ENCODE results near the gene APOF.

DNA sequence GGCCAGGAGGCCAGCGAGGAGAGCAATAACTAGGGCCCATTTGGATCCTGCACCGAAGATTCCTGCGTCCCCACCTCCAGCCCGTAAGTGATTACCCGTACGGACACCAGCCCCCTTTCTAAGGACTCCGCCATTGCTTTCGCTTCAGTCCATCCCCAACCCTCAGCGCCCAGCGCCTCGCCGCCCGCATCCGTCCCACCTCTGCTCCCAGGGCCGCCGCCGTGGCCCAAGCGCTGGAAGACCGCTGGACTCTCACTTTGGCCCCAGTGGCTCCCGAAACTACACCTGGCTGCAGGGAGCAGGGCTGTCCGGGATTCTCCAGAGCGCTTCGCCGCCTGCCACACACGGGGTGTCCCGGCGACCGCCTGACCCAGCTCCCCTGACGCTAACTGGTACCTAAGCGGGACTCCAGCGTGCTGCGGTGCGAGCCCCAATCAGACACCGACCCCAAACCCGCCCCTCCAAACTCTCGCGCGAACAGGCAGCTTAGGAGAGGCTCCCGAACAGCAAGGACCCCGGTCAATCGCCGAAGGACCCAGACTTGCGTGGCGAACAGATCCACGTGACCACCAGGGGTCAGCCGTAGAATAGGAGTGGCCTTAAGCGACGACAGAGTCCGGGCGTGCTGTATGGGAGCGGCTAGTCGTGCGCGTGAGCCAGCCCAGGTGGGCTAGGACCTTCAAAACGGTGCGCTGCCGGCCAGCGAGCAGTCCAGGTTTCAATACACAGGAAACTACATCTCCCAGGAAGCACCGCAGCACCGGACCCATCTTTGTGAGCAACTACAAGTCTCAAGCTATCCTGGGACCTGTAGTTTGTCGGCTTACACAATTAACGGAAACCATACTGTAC is 46.8 kb downstream of the APOF start, which contains the start of gene CNPY2:
- no peak; the same call in 1 of the 2 replicates for TF ChIP-seq REPIN1 (tag by site-specific recombination; IDR thresholded peaks at IDR 0.05; ENCODE audit: low read depth)
- TF ChIP-seq, protein P1, sequence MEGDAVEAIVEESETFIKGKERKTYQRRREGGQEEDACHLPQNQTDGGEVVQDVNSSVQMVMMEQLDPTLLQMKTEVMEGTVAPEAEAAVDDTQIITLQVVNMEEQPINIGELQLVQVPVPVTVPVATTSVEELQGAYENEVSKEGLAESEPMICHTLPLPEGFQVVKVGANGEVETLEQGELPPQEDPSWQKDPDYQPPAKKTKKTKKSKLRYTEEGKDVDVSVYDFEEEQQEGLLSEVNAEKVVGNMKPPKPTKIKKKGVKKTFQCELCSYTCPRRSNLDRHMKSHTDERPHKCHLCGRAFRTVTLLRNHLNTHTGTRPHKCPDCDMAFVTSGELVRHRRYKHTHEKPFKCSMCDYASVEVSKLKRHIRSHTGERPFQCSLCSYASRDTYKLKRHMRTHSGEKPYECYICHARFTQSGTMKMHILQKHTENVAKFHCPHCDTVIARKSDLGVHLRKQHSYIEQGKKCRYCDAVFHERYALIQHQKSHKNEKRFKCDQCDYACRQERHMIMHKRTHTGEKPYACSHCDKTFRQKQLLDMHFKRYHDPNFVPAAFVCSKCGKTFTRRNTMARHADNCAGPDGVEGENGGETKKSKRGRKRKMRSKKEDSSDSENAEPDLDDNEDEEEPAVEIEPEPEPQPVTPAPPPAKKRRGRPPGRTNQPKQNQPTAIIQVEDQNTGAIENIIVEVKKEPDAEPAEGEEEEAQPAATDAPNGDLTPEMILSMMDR (tag by site-specific recombination; IDR thresholded peaks at IDR 0.05): peak; percentile 91
- TF ChIP-seq, protein P2, sequence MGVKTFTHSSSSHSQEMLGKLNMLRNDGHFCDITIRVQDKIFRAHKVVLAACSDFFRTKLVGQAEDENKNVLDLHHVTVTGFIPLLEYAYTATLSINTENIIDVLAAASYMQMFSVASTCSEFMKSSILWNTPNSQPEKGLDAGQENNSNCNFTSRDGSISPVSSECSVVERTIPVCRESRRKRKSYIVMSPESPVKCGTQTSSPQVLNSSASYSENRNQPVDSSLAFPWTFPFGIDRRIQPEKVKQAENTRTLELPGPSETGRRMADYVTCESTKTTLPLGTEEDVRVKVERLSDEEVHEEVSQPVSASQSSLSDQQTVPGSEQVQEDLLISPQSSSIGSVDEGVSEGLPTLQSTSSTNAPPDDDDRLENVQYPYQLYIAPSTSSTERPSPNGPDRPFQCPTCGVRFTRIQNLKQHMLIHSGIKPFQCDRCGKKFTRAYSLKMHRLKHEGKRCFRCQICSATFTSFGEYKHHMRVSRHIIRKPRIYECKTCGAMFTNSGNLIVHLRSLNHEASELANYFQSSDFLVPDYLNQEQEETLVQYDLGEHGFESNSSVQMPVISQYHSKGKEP (tag by site-specific recombination; IDR thresholded peaks at IDR 0.05): no peak
- TF ChIP-seq KLF1 (tag by site-specific recombination; IDR thresholded peaks at IDR 0.05): peak; percentile 64; the same call in 1 of the 2 replicates
- TF ChIP-seq, protein P3, sequence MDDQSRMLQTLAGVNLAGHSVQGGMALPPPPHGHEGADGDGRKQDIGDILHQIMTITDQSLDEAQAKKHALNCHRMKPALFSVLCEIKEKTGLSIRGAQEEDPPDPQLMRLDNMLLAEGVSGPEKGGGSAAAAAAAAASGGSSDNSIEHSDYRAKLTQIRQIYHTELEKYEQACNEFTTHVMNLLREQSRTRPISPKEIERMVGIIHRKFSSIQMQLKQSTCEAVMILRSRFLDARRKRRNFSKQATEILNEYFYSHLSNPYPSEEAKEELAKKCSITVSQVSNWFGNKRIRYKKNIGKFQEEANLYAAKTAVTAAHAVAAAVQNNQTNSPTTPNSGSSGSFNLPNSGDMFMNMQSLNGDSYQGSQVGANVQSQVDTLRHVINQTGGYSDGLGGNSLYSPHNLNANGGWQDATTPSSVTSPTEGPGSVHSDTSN (CRISPR knock-in tag; IDR thresholded peaks at IDR 0.05): no peak
- no peak for TF ChIP-seq ZNF292 (tag by site-specific recombination; IDR thresholded peaks at IDR 0.05; ENCODE audit: borderline replicate concordance, low read depth)
